K562 (cell line): ENCODE results near the gene PGAP2. TPM values are rescaled to one million over a fixed set of nuclear protein-coding genes. Genes with fewer than 3 reads are reported as not detected.

Experiments
- ATAC-seq: fragments of 200-7000 bp; cut with Tn5 transposase; 3 replicates; pipeline ENCODE4 v1.9.1; 2020; ENCODE audit warnings: moderate library complexity
- BruUV-seq: library from RNA; stranded (reverse); fragments of 400-500 nt; replicated peaks from 2 replicates; lab custom pipeline; 2021; lab: Mats Ljungman, UMichigan
- CTCF ChIA-PET: fragments of 300-600 bp; formaldehyde crosslinking; extraction: SDS; loops from one replicate; lab custom pipeline; 2021; ENCODE audit warnings: low intra/inter-chr PET ratio; lab: Yijun Ruan, JAX
- POLR2A ChIA-PET: fragments of 300-600, 350-650 bp; sonication (Branson Sonifier 250); formaldehyde crosslinking; extraction: SDS; loops from one replicate; lab custom pipeline; 2021; ENCODE audit warnings: antibody characterized with exemption, inconsistent platforms; lab: Yijun Ruan, JAX
- DNase-seq, 4 experiments: peaks; one replicate each; pipeline versions ENCODE4 v3.0.0 to v3.0.0-alpha.2; 2011 to 2018; ENCODE audit warnings: low spot score in 3 of 4, mixed read lengths in 3 of 4; ENCODE audit errors: extremely low read depth in 1 of 4
- FAIRE-seq: peaks from 2 replicates; lab custom pipeline; 2011; peaks lifted over from hg19 to GRCh38; lab: Jason Lieb, UNC
- H2AFZ ChIP-seq: 2 replicates; pipeline ENCODE4 v1.6.0; 2011; ENCODE audit warnings: low read depth, low read length, control low read depth, inconsistent platforms
- H3K27ac ChIP-seq: fragments of 200-600 bp; 3 replicates; pipeline ENCODE4 v1.8.0; 2011; ENCODE audit warnings: low read depth, mild to moderate bottlenecking, control low read depth, inconsistent platforms, low read length, moderate library complexity, mixed read lengths; ENCODE audit errors: extremely low read depth
- H3K27me3 ChIP-seq, 2 experiments: fragments of 300-600 bp in 1 of 2; 2 replicates in 1 of 2; 3 replicates in 1 of 2; pipeline versions ENCODE4 v1.6.0 to v1.8.0; 2011; ENCODE audit warnings: inconsistent platforms in 2 of 2, low read length in 2 of 2, mild to moderate bottlenecking in 1 of 2, mixed read lengths in 1 of 2, moderate library complexity in 1 of 2; ENCODE audit not compliant: control insufficient read depth in 2 of 2, insufficient read depth in 2 of 2
- H3K36me3 ChIP-seq: fragments of 300-600 bp; 3 replicates; pipeline ENCODE4 v1.8.0; 2011; ENCODE audit warnings: mild to moderate bottlenecking, low read length, inconsistent platforms; ENCODE audit not compliant: control insufficient read depth, insufficient read depth
- H3K4me1 ChIP-seq, 2 experiments: fragments of 200-600 bp in 1 of 2; replicated peaks in 1 of 2; 2 replicates in 1 of 2; 3 replicates in 1 of 2; pipeline versions ENCODE4 v1.5.1 to v1.8.0; 2011; ENCODE audit warnings: inconsistent platforms in 2 of 2, low read length in 2 of 2, mild to moderate bottlenecking in 1 of 2, mixed read lengths in 1 of 2, moderate library complexity in 1 of 2; ENCODE audit not compliant: control insufficient read depth in 2 of 2, insufficient read depth in 2 of 2
- H3K4me2 ChIP-seq: 2 replicates; pipeline ENCODE4 v1.6.1; 2011; ENCODE audit warnings: low read length, control low read depth, inconsistent platforms, mixed read lengths; ENCODE audit not compliant: insufficient read depth
- H3K4me3 ChIP-seq: fragments of 200-600 bp; sonication (generic), shearing (Covaris generic); 2 replicates; pipeline ENCODE4 v1.5.1; 2016; ENCODE audit warnings: control low read depth, inconsistent platforms
- H3K79me2 ChIP-seq: fragments of 200-600 bp; 3 replicates; pipeline ENCODE4 v1.8.0; 2011; ENCODE audit warnings: low read length, inconsistent platforms; ENCODE audit not compliant: control insufficient read depth, insufficient read depth
- H3K9ac ChIP-seq, 2 experiments: 2 replicates each; pipeline versions ENCODE4 v1.6.0 to v1.6.1; 2011; ENCODE audit warnings: low read depth in 2 of 2, low read length in 2 of 2, control low read depth in 1 of 2, inconsistent platforms in 1 of 2, mild to moderate bottlenecking in 1 of 2, mixed read lengths in 1 of 2; ENCODE audit not compliant: insufficient read depth in 1 of 2
- H3K9me1 ChIP-seq: one replicate; pipeline ENCODE4 v1.6.0; 2011; ENCODE audit warnings: inconsistent platforms, mild to moderate bottlenecking, low read length, moderate library complexity; ENCODE audit not compliant: control insufficient read depth, insufficient read depth
- H3K9me3 ChIP-seq: replicated peaks from 2 replicates; pipeline ENCODE4 v1.5.1; 2011; ENCODE audit warnings: low read depth, low read length, inconsistent platforms; ENCODE audit not compliant: control insufficient read depth, insufficient read depth
- H4K20me1 ChIP-seq: replicated peaks from 2 replicates; pipeline ENCODE4 v1.6.1; 2011; ENCODE audit warnings: low read length, inconsistent platforms, mixed read lengths; ENCODE audit not compliant: control insufficient read depth, insufficient read depth
- CTCF ChIP-seq, 3 experiments: IDR thresholded peaks in 2 of 3; conservative IDR thresholded peaks in 1 of 3; 2 replicates each; pipeline ENCODE4 v1.5.1; 2011 to 2012; ENCODE audit warnings: low read length in 3 of 3, mild to moderate bottlenecking in 3 of 3, control low read depth in 2 of 3, improper control_type of control experiment in 1 of 3, inconsistent platforms in 1 of 3, low read depth in 1 of 3, mixed read lengths in 1 of 3, moderate library complexity in 1 of 3; ENCODE audit not compliant: insufficient read depth in 2 of 3
- HMBOX1 ChIP-seq: sonication (generic); IDR thresholded peaks from 2 replicates; pipeline ENCODE4 v1.6.1; 2016
- WGBS: fragments of 100-300 bp; shearing (Covaris generic); methylation state at CpG from one replicate; pipeline ENCODE4 v1.1.6; 2016; ENCODE audit warnings: low coverage, mixed read lengths; ENCODE audit not compliant: insufficient coverage; ENCODE audit errors: missing lambda C conversion rate; 5-methylcytosine and 5-hydroxymethylcytosine counted together
- in situ Hi-C: fragments of 300-500 bp; cut with MboI; formaldehyde crosslinking; loops from 4 replicates; pipeline ENCODE4 v1.15.0; 2018; ENCODE audit warnings: inconsistent platforms, mixed read lengths
- intact Hi-C: fragments of 100-400 bp; cut with micrococcal nuclease; formaldehyde crosslinking; loops from 2 replicates; pipeline ENCODE4 v1.14.2; 2022
- polyA plus RNA-seq, 8 experiments: library from polyadenylated mRNA; depleted of rRNA in 4 of 8; stranded (reverse) in 5 of 8; unstranded in 3 of 8; fragments of >200 nt; fragmentation: Nextera tagmentation in 2 of 8; fragmentation: Illumina TruSeq in 1 of 8; extraction: Ambion mirVana in 2 of 8; extraction: Trizol in 1 of 8; gene quantifications; 2 replicates each; pipeline versions ENCODE4 v1.2.1 to v1.2.3, GENCODE V29; 2011 to 2014; ENCODE audit warnings: inconsistent platforms in 1 of 8, missing spikeins in 1 of 8
- total RNA-seq, 7 experiments: library from RNA; depleted of rRNA in 6 of 7; stranded (reverse); fragments of >200 nt in 6 of 7; fragmentation: Illumina TruSeq in 2 of 7; extraction: Trizol in 2 of 7; gene quantifications; 2 replicates each; pipeline versions ENCODE4 v1.2.1 to v1.2.3, GENCODE V29; 2011 to 2021; ENCODE audit warnings: low replicate concordance in 1 of 7

Gene PGAP2
- total and polyA plus RNA-seq, 9 of the 15 experiments (the other 6 are each of a cell fraction or from before 2014, with no cell fraction given): 17.9 to 47.2 (median 33.7) TPM

GRCh38 chr11:3775736-3776406, 32.5 kb upstream of the PGAP2 start:
- H3K4me2 ChIP-seq: no peak overlapping the region
- ChIA-PET CTCF (no interaction called here), POLR2A (interaction anchor here (1.4 to 1.5 kb wide), 2 partner anchors 13 to 15 kb away, joined by 3 read pairs; no protein-coding TSS in a partner anchor)
- H3K27me3 ChIP-seq: no peaks in the 10 kb centered on the region
- no peak overlapping the region for H2AFZ ChIP-seq
- WGBS: 96% methylated on average over 7 of the region's 7 CpGs
- no peaks in the 10 kb centered on the region for H3K4me1 ChIP-seq
- TF ChIP-seq HMBOX1: no peak
- peak in 1 of 3 experiments; percentile 14; a peak in 1 of 6 replicates for TF ChIP-seq CTCF (IDR thresholded peaks at IDR 0.05 in 2 of 3, conservative IDR thresholded peaks at IDR 0.05 in 1 of 3; ENCODE audit: insufficient read depth in 2 of 3, low read depth in 1 of 3, low read length in 3 of 3)
- no peak overlapping the region for H3K27ac ChIP-seq
- H3K79me2 ChIP-seq: peaks cover 5% of the 10 kb centered on the region; the same call in 1 of the 3 replicates
- no peaks in the 10 kb centered on the region for H3K9me3 ChIP-seq
- H3K4me3 ChIP-seq: no peak overlapping the region
- FAIRE-seq (no peak), DNase-seq (no peak), ATAC-seq (no peak)
- no peak overlapping the region for H3K9ac ChIP-seq
- in situ Hi-C loops: no loop called here
- no peaks in the 10 kb centered on the region for H3K9me1 ChIP-seq
- no peaks in the 10 kb centered on the region for H4K20me1 ChIP-seq
- intact Hi-C loops: no loop called here
- no TSS peak for BruUV-seq
- peaks cover 89% of the 10 kb centered on the region for H3K36me3 ChIP-seq
